Measurements from ENCODE around the gene KCNJ16. TPM values are rescaled to one million over a fixed set of nuclear protein-coding genes. Genes with fewer than 3 reads are reported as not detected.

KCNJ16 gene
- total RNA-seq, 1 donor from 2014 or later = 0.12 TPM

DNA sequence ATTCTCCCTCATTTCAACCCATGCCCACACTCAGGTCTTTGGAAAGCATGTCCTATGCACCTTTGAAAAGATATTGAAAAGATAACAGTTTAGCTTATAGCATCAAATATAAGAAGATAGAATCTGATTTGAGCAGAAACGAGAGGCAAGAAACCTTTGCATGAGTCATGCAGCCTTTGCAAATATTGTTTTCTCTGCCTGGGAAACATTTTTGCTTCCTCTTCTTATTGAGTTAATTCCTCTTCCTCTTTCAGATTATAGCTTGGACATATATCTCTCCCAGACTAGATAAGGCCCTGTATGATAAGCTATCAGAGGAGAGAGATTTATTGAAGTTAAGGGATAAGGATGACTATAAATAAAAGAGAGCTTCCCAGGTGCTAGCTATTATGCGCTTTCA, 48.2 kb downstream of the KCNJ16 start:
- H3K4me1 Mint-ChIP-seq = peaks cover 4% of the 10 kb centered on the region
- no peak overlapping the region for H3K4me3 Mint-ChIP-seq
- no peaks in the 10 kb centered on the region for H3K27me3 Mint-ChIP-seq (ENCODE audit: low read depth)
- peaks cover 11% of the 10 kb centered on the region for H3K9me3 Mint-ChIP-seq
- peaks cover 5% of the 10 kb centered on the region for H3K36me3 Mint-ChIP-seq (ENCODE audit: low read depth)
- TF ChIP-seq, protein P1, sequence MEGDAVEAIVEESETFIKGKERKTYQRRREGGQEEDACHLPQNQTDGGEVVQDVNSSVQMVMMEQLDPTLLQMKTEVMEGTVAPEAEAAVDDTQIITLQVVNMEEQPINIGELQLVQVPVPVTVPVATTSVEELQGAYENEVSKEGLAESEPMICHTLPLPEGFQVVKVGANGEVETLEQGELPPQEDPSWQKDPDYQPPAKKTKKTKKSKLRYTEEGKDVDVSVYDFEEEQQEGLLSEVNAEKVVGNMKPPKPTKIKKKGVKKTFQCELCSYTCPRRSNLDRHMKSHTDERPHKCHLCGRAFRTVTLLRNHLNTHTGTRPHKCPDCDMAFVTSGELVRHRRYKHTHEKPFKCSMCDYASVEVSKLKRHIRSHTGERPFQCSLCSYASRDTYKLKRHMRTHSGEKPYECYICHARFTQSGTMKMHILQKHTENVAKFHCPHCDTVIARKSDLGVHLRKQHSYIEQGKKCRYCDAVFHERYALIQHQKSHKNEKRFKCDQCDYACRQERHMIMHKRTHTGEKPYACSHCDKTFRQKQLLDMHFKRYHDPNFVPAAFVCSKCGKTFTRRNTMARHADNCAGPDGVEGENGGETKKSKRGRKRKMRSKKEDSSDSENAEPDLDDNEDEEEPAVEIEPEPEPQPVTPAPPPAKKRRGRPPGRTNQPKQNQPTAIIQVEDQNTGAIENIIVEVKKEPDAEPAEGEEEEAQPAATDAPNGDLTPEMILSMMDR (conservative IDR thresholded peaks at IDR 0.05) = no peak
- DNase-seq (ENCODE audit: low read depth, low spot score) = no peak
- no peak overlapping the region for H3K27ac Mint-ChIP-seq (ENCODE audit: unreplicated experiment)

DNA sequence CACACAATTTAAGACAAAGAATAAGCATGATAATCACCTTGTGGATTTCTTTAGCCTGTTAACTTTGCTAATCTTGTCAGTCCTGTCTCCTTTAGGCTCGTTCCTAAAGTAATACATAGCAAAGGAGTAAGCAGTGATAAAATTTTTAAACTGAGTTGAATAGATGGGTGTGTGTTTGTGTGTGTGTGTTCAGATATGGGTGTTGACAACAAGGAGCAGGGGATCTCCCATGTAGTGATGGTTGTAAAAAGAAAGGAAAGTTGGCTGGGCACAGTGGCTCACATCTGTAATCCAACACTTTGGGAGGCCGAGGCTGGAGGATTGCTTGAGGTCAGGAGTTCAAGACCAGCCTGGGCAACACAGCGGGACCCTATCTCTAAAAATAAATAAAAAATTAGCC, 49.7 kb downstream of the KCNJ16 start:
- Mint-ChIP-seq H3K36me3 (ENCODE audit: low read depth) (peaks cover 7% of the 10 kb centered on the region), H3K9me3 (peaks cover 8% of the 10 kb centered on the region), H3K27me3 (ENCODE audit: low read depth) (no peaks in the 10 kb centered on the region), H3K27ac (ENCODE audit: unreplicated experiment) (no peak overlapping the region), H3K4me3 (no peak overlapping the region), H3K4me1 (peaks cover 4% of the 10 kb centered on the region)
- TF ChIP-seq, protein P1 (conservative IDR thresholded peaks at IDR 0.05) = no peak
- no peak for DNase-seq (ENCODE audit: low read depth, low spot score)

DNA sequence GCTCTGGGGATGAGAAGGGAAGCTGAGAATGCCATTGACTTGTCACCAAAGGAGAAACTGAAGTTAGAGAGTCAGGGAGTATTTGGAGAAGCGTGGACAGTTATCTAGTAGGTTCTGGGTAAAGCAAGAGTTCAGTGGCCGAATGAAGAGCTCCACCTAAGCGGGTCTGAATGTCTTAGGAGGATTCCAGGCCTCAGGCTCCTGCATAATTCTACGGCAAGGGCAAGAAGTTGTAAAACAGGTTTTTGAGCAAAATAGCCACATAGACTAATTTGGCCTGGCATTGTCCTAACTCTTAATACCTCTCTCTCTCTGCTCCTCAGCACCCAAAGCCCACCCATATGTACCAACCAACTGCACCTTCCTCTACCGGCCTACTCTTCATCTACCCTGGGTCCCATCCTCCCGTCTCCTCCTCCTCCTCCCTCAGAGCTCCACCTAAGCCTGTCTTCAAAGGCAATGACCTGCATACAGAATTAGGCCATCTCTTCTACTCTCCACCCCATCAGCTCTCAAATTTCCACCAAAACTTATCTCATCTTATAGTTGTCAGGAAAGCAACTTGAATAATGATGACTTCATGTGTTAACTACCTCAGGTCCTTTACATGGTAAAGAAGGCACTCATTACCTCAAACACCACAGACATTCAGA, 52.3 kb downstream of the KCNJ16 start:
- Mint-ChIP-seq H3K4me1 (peaks cover 16% of the 10 kb centered on the region), H3K27ac (ENCODE audit: unreplicated experiment) (no peak overlapping the region), H3K4me3 (no peak overlapping the region), H3K27me3 (ENCODE audit: low read depth) (no peaks in the 10 kb centered on the region), H3K36me3 (ENCODE audit: low read depth) (peaks cover 7% of the 10 kb centered on the region), H3K9me3 (peaks cover 11% of the 10 kb centered on the region)
- TF ChIP-seq, protein P1 (conservative IDR thresholded peaks at IDR 0.05) = no peak
- DNase-seq (ENCODE audit: low read depth, low spot score) = no peak

DNA sequence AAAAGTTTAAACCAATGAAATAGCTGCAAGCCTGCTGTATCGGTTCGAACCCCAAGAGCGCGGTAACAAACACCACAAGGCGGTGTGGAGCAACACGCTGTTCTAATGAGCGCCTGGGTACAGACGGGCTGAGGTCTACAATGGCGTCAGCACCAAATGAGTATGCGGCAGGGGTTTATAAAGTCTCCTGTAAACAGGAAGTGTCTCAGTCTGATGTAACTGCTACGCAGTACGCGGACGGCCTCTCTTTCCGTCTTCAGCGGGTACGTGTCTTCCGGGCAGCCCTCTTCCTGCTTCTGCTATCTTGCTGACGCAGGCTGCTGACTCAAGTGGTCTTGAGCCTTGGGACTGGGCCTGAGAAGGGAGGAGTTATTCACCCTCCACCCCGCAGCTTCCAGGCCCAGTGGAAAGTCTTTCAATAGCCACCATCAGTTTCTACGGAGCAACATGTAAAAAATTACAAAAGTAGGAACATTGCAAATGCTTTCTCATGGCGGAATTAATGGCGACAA, 53.8 kb downstream of the KCNJ16 start:
- no peaks in the 10 kb centered on the region for H3K27me3 Mint-ChIP-seq (ENCODE audit: low read depth)
- H3K4me1 Mint-ChIP-seq = peaks cover 16% of the 10 kb centered on the region
- no peak overlapping the region for H3K4me3 Mint-ChIP-seq
- H3K9me3 Mint-ChIP-seq = peaks cover 11% of the 10 kb centered on the region
- TF ChIP-seq, protein P1 (conservative IDR thresholded peaks at IDR 0.05) = no peak
- H3K36me3 Mint-ChIP-seq (ENCODE audit: low read depth) = peaks cover 7% of the 10 kb centered on the region
- H3K27ac Mint-ChIP-seq (ENCODE audit: unreplicated experiment) = no peak overlapping the region
- DNase-seq (ENCODE audit: low read depth, low spot score) = no peak

DNA sequence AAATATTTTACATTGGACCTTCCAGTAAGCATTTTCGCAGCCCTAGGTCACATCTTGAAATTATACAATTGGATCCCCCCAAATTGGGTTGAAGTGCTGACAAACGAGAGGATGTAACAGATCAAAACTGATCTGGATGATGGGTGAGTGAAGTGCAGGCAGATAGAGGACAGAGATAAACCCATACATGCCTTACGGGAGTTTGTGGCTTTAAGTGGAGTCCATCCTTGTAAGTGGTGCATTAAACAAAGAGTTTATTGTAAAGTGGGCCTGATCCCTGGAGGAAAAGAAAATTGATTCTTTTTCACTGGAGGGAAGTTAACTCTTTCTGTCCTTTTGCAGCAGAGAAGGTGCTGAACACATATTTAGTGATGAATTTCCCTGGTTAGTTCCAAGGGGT, 55.3 kb downstream of the KCNJ16 start:
- peaks cover 7% of the 10 kb centered on the region for H3K36me3 Mint-ChIP-seq (ENCODE audit: low read depth)
- H3K4me3 Mint-ChIP-seq = no peak overlapping the region
- H3K9me3 Mint-ChIP-seq = peaks cover 11% of the 10 kb centered on the region
- peak overlapping the region; percentile 3 for H3K27ac Mint-ChIP-seq (ENCODE audit: unreplicated experiment)
- peaks cover 16% of the 10 kb centered on the region for H3K4me1 Mint-ChIP-seq
- DNase-seq (ENCODE audit: low read depth, low spot score) = no peak
- no peaks in the 10 kb centered on the region for H3K27me3 Mint-ChIP-seq (ENCODE audit: low read depth)
- TF ChIP-seq, protein P1 (conservative IDR thresholded peaks at IDR 0.05) = no peak

Measured in neural crest cell (in vitro differentiated cells).